ENCODE results near the gene SULT2B1. TPM values are rescaled to one million over a fixed set of nuclear protein-coding genes. Genes with fewer than 3 reads are reported as not detected.

Gene SULT2B1
- total RNA-seq, 2 donors from 2014 or later = 14.6 to 43.0 TPM

DNA sequence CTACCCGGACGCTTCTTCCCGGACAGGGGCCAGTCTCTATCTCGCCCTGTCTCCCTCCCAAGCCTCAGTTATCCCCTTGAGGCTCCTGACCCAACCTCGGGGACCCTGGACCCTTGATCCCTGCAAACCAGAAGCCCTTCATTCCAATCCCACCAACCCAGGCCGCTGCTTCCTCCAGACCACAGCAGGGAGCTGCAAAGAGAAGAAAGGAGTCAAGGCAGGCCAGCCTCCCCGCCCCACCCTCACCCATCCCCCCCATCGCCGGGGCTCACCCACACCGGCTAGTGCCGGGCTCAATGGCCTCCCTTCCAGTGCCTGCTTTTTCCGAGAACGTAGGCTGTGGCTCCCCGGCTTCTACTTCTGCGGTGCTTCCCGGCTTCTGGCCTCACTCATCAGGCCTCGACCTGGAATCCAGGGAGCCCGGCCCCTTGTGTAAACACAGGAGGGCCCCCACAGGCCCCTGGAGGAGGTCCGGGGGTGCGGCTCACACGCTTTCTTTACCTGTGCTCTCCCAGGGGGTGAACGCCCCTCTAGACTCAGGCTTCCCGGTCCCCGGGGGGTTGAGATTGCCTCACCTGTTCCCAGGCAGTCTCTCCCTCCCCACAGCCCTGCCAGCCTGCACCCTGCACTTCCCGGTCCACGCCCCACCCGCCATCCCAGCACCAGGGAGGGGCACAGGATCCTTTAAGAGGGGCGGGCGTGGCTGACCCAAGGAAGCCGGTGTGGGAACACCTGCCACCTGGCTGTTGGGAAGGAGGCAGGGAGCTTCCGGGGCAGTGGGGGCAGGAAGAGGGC is 62.7 kb downstream of the SULT2B1 start, which contains the start of gene FAM83E:
Gene FAM83E (minus strand): TSS at position 641 of the 795 bp plus-strand sequence. CDS start 1,704 bp downstream, outside the sequence.
- peaks cover 26% of the 10 kb centered on the region for H3K4me1 ChIP-seq (replicated peaks)
- peak; percentile 24 for TF ChIP-seq POLR2AphosphoS5 (IDR thresholded peaks at IDR 0.05)
- peak; percentile 31 for TF ChIP-seq POLR2A (IDR thresholded peaks at IDR 0.05)
- TF ChIP-seq CTCF (IDR thresholded peaks at IDR 0.05) = peak in 2 of 4 experiments; percentile 13 to 39
- no peak within 1 kb of the TSS for H3K4me3 ChIP-seq
- WGBS = 41% methylated on average over 30 of the region's 31 CpGs
- H3K9me3 ChIP-seq = no peaks in the 10 kb centered on the region
- intact Hi-C loops (cut with DNase I) = no loop called here
- DNase-seq (ENCODE audit: low spot score) = peak; percentile 61
- H3K27me3 ChIP-seq (replicated peaks; ENCODE audit: insufficient read depth) = no peaks in the 10 kb centered on the region
- peaks cover 16 to 21% of the 10 kb centered on the region in 2 donors for H3K36me3 ChIP-seq
- H3K27ac ChIP-seq = peak within 1 kb of the TSS; percentile 61 to 88

DNA sequence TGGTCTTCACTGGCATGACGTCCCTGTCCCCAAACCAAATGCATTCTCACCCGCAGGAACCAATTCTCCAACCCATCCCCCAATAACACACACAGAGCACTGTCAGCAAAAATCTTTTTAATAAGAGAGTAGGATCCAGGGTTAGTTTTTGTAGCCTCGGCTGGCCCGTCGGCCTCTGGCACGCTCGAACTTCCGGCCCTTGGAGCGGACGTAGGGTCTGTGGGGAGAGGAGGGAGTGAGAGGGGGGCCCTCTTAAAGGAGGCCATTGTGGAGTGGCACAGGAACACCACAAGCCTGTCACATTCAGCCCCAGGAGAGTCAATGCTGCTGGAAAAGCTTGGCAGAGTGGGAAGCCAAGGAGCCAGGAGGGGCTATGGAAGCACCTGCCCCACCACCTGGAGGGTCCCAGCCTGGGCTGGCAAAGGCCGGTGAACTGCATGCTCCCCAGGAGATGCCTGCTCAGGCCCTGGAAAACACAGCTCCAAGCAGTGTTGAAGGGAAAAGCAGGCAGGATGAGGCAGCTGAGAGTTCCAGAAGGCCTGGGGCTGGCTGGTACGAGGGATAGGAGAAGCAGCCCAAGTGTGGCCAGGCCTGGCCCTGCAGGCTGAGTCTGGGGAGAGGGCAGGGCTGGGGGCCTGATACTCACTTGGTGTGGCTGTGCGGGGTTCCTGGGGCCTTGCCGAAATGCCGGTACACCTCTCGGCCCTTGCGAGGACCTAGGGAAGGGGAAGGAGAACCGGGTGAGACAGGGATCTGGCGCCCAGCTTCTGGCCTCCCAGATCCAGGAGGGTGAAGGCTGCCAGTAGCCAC is 63.5 kb downstream of the SULT2B1 start:
- Histone ChIP-seq H3K27me3 (replicated peaks; ENCODE audit: insufficient read depth) (no peaks in the 10 kb centered on the region), H3K27ac (peak overlapping the region; percentile 61 to 88), H3K9me3 (no peaks in the 10 kb centered on the region), H3K4me1 (replicated peaks) (peaks cover 26% of the 10 kb centered on the region), H3K36me3 (peaks cover 16 to 21% of the 10 kb centered on the region in 2 donors), H3K4me3 (no peak overlapping the region)
- no peak for DNase-seq (ENCODE audit: low spot score)
- no peak for TF ChIP-seq POLR2A (IDR thresholded peaks at IDR 0.05)
- TF ChIP-seq POLR2AphosphoS5 (IDR thresholded peaks at IDR 0.05) = no peak
- TF ChIP-seq CTCF (IDR thresholded peaks at IDR 0.05) = no peak
- intact Hi-C loops (cut with DNase I) = no loop called here
- WGBS = 61% methylated on average over 19 of the region's 19 CpGs

GRCh38 chr19:48616041-48616436 is 64.1 kb downstream of the SULT2B1 start:
- H3K27me3 ChIP-seq (replicated peaks; ENCODE audit: insufficient read depth) = no peaks in the 10 kb centered on the region
- H3K4me1 ChIP-seq (replicated peaks) = peaks cover 26% of the 10 kb centered on the region
- H3K4me3 ChIP-seq = no peak overlapping the region
- H3K36me3 ChIP-seq = peaks cover 16 to 21% of the 10 kb centered on the region in 2 donors
- no peak for DNase-seq (ENCODE audit: low spot score)
- peak overlapping the region in 1 of 2 donors; percentile 88 for H3K27ac ChIP-seq
- 80% methylated on average over 16 of the region's 16 CpGs for WGBS
- no peak for TF ChIP-seq POLR2A (IDR thresholded peaks at IDR 0.05)
- no peak for TF ChIP-seq CTCF (IDR thresholded peaks at IDR 0.05)
- TF ChIP-seq POLR2AphosphoS5 (IDR thresholded peaks at IDR 0.05) = no peak
- no peaks in the 10 kb centered on the region for H3K9me3 ChIP-seq
- intact Hi-C loops (cut with DNase I) = no loop called here

GRCh38 chr19:48616491-48617056 is 64.6 kb downstream of the SULT2B1 start:
- Histone ChIP-seq H3K4me3 (peak overlapping the region; percentile 83 to 89), H3K27ac (peak overlapping the region; percentile 88), H3K4me1 (replicated peaks) (peaks cover 26% of the 10 kb centered on the region), H3K36me3 (peaks cover 16 to 21% of the 10 kb centered on the region in 2 donors), H3K9me3 (no peaks in the 10 kb centered on the region), H3K27me3 (replicated peaks; ENCODE audit: insufficient read depth) (no peaks in the 10 kb centered on the region)
- no peak for DNase-seq (ENCODE audit: low spot score)
- 65% methylated on average over 12 of the region's 12 CpGs for WGBS
- TF ChIP-seq POLR2A (IDR thresholded peaks at IDR 0.05) = no peak
- no peak for TF ChIP-seq POLR2AphosphoS5 (IDR thresholded peaks at IDR 0.05)
- TF ChIP-seq CTCF (IDR thresholded peaks at IDR 0.05) = no peak
- intact Hi-C loops (cut with DNase I) = no loop called here

Measured in prostate gland (tissue), 2 donors.